Measurements from ENCODE around the gene TAF11L11.
"Not testable (repeated sequence)": the region's sequence is repeated elsewhere in the genome, so short reads cannot be mapped to it uniquely, and the experiment has no call there.

Gene TAF11L11

DNA sequence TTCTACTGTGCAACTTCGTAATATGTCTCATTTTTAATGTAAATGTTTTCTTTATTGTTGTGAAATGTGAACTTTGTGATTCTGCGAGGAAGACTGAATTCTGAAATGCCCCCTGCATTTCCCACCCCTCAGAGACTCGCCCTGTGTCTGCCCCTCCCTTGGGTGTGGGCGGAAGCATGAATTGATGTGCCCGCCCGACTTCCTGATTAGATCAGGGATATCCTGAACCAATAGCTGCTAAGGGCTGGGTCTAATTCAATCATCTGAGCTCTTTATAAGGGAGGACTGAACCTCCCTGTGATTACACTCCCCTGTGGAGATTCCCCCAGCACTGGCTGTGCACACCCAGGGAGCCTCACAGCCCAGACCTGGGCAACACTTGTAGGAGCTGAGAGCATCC, at the start of gene TAF11L11:
Gene TAF11L11, plus strand, starts transcription at position 304 of the 400 bp plus-strand sequence.
- H3K9me3 Mint-ChIP-seq: peaks cover 10% of the 10 kb centered on the region
- H3K27ac Mint-ChIP-seq (ENCODE audit: low read depth); ATAC-seq (replicated peaks; ENCODE audit: extremely low read depth, poor library complexity, severe bottlenecking); H3K4me3 Mint-ChIP-seq; H3K27me3 Mint-ChIP-seq; H3K4me1 Mint-ChIP-seq; H3K36me3 Mint-ChIP-seq (ENCODE audit: insufficient read depth); DNase-seq (ENCODE audit: low spot score in 2 of 2): not testable (repeated sequence)

- H3K27me3 Mint-ChIP-seq, H3K4me1 Mint-ChIP-seq, H3K4me3 Mint-ChIP-seq: not testable (repeated sequence)
Measured at GRCh38 chr5:17585658-17586057, 18.3 kb upstream of the TAF11L11 start, which contains the start of gene TAF11L7. TAF11L7 (minus strand) TSS chr5:17585758.

GRCh38 chr5:17590860-17591259, 13.1 kb upstream of the TAF11L11 start, which contains the start of gene TAF11L8:
TAF11L8 (minus strand) TSS chr5:17590960.
- H3K9me3 Mint-ChIP-seq; H3K4me1 Mint-ChIP-seq; H3K27me3 Mint-ChIP-seq; H3K27ac Mint-ChIP-seq (ENCODE audit: low read depth); H3K4me3 Mint-ChIP-seq; DNase-seq (ENCODE audit: low spot score in 2 of 2); H3K36me3 Mint-ChIP-seq (ENCODE audit: insufficient read depth); ATAC-seq (replicated peaks; ENCODE audit: extremely low read depth, poor library complexity, severe bottlenecking): not testable (repeated sequence)

More at GRCh38 chr5:17585658-17586057, 18.3 kb upstream of the TAF11L11 start, which contains the start of gene TAF11L7:
- H3K9me3 Mint-ChIP-seq; DNase-seq (ENCODE audit: low spot score in 2 of 2); H3K36me3 Mint-ChIP-seq (ENCODE audit: insufficient read depth); H3K27ac Mint-ChIP-seq (ENCODE audit: low read depth); ATAC-seq (replicated peaks; ENCODE audit: extremely low read depth, poor library complexity, severe bottlenecking): not testable (repeated sequence)

- not testable (repeated sequence) for ATAC-seq (replicated peaks; ENCODE audit: extremely low read depth, poor library complexity, severe bottlenecking); H3K27ac Mint-ChIP-seq (ENCODE audit: low read depth)
Measured at GRCh38 chr5:17594255-17594654, 9.7 kb upstream of the TAF11L11 start, which contains the start of gene TAF11L9. TAF11L9 (minus strand) TSS chr5:17594394.

DNA sequence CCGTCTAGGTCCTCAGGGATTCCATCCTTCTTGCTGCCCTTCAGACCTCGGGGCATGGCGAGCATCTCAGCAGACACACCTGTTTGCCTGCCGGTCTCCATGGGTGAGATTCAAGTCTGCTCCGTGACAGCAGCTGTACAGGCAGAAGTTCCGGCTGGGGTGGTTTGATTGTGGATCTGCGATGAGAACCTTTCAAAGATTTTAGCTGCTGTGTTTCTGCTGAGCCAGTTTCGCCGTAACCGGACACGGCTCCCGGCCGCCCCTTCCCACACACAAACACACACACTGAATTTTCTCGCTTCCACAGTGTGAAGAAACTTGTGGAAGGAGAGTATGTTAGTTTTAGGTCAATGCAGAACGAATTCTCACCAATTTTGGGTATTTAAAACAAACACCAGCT, 6.3 kb upstream of the TAF11L11 start, which contains the start of gene TAF11L10:
Gene TAF11L10, minus strand, starts transcription at position 101 of the 400 bp plus-strand sequence.
- H3K4me1 Mint-ChIP-seq; ATAC-seq (replicated peaks; ENCODE audit: extremely low read depth, poor library complexity, severe bottlenecking); H3K27ac Mint-ChIP-seq (ENCODE audit: low read depth): not testable (repeated sequence)

More at GRCh38 chr5:17594255-17594654, 9.7 kb upstream of the TAF11L11 start, which contains the start of gene TAF11L9:
- H3K4me1 Mint-ChIP-seq; H3K4me3 Mint-ChIP-seq; DNase-seq (ENCODE audit: low spot score in 2 of 2); H3K9me3 Mint-ChIP-seq; H3K27me3 Mint-ChIP-seq; H3K36me3 Mint-ChIP-seq (ENCODE audit: insufficient read depth): not testable (repeated sequence)

DNA sequence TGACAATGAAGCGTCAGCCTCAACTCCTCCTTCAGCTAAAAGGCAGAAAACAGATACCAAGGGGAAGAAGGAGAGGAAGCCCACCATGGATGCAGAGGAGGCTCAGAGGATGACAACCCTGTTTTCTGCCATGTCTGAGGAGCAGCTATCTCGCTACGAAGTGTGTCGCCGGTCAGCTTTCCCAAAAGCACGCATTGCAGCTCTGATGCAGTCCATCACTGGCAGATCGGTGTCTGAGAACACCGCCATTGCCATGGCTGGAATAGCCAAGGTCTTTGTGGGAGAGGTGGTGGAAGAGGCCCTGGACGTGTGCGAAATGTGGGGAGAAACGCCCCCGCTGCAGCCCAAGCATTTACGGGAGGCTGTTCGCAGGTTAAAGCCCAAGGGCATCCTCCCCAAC, 968 bp downstream of the TAF11L11 start:
- no peaks in the 10 kb centered on the region for H3K36me3 Mint-ChIP-seq (ENCODE audit: insufficient read depth)
- no peaks in the 10 kb centered on the region for H3K27me3 Mint-ChIP-seq
- DNase-seq (ENCODE audit: low spot score in 2 of 2): no peak
- no peak overlapping the region for H3K27ac Mint-ChIP-seq (ENCODE audit: low read depth)
- H3K9me3 Mint-ChIP-seq: peaks cover 10% of the 10 kb centered on the region
- H3K4me1 Mint-ChIP-seq: no peaks in the 10 kb centered on the region
- no peak overlapping the region for H3K4me3 Mint-ChIP-seq
- no peak for ATAC-seq (replicated peaks; ENCODE audit: extremely low read depth, poor library complexity, severe bottlenecking)

More for the DNA sequence above, 6.3 kb upstream of the TAF11L11 start, which contains the start of gene TAF11L10:
- H3K36me3 Mint-ChIP-seq (ENCODE audit: insufficient read depth); H3K4me3 Mint-ChIP-seq; DNase-seq (ENCODE audit: low spot score in 2 of 2); H3K9me3 Mint-ChIP-seq; H3K27me3 Mint-ChIP-seq: not testable (repeated sequence)

DNA sequence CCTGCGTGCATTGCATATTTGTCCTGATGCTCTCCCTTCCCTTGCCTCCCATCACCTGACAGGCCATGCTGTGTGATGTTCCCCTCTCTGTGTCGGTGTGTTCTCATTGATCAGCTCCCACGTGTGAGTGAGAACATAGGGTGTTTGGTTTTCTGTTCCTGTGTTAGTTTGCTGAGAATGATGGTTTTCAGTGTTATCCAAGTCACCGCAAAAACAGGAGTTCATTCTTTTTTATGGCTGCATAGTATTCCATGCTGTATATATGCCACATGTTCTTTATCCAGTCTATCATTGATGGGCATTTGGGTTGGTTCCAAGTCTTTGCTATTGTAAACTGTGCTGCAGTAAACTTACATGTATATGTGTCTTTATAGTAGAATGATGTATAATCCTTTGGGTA, 3.5 kb downstream of the TAF11L11 start:
- H3K4me3 Mint-ChIP-seq; ATAC-seq (replicated peaks; ENCODE audit: extremely low read depth, poor library complexity, severe bottlenecking); H3K27me3 Mint-ChIP-seq; H3K27ac Mint-ChIP-seq (ENCODE audit: low read depth); DNase-seq (ENCODE audit: low spot score in 2 of 2); H3K4me1 Mint-ChIP-seq; H3K36me3 Mint-ChIP-seq (ENCODE audit: insufficient read depth): not testable (repeated sequence)
- peaks cover 10% of the 10 kb centered on the region for H3K9me3 Mint-ChIP-seq

- H3K9me3 Mint-ChIP-seq; H3K27me3 Mint-ChIP-seq; ATAC-seq (replicated peaks; ENCODE audit: extremely low read depth, poor library complexity, severe bottlenecking); DNase-seq (ENCODE audit: low spot score in 2 of 2); H3K4me3 Mint-ChIP-seq; H3K27ac Mint-ChIP-seq (ENCODE audit: low read depth); H3K36me3 Mint-ChIP-seq (ENCODE audit: insufficient read depth); H3K4me1 Mint-ChIP-seq: not testable (repeated sequence)
Measured at GRCh38 chr5:17610092-17610491, 6.1 kb downstream of the TAF11L11 start, which contains the start of gene TAF11L12. TAF11L12 (plus strand) TSS chr5:17610392.

GRCh38 chr5:17614872-17615605, 11.1 kb downstream of the TAF11L11 start:
- Mint-ChIP-seq H3K4me1 (no peaks in the 10 kb centered on the region), H3K27me3 (no peaks in the 10 kb centered on the region), H3K4me3 (no peak overlapping the region), H3K9me3 (peaks cover 5% of the 10 kb centered on the region), H3K36me3 (ENCODE audit: insufficient read depth) (no peaks in the 10 kb centered on the region), H3K27ac (ENCODE audit: low read depth) (no peak overlapping the region)
- DNase-seq (ENCODE audit: low spot score in 2 of 2): no peak
- ATAC-seq (replicated peaks; ENCODE audit: extremely low read depth, poor library complexity, severe bottlenecking): no peak

GRCh38 chr5:17619354-17619753, 15.4 kb downstream of the TAF11L11 start:
- no peak overlapping the region for H3K27ac Mint-ChIP-seq (ENCODE audit: low read depth)
- H3K27me3 Mint-ChIP-seq: no peaks in the 10 kb centered on the region
- no peak for ATAC-seq (replicated peaks; ENCODE audit: extremely low read depth, poor library complexity, severe bottlenecking)
- no peak overlapping the region for H3K4me3 Mint-ChIP-seq
- no peaks in the 10 kb centered on the region for H3K36me3 Mint-ChIP-seq (ENCODE audit: insufficient read depth)
- DNase-seq (ENCODE audit: low spot score in 2 of 2): no peak
- H3K9me3 Mint-ChIP-seq: peaks cover 4% of the 10 kb centered on the region
- no peaks in the 10 kb centered on the region for H3K4me1 Mint-ChIP-seq

DNA sequence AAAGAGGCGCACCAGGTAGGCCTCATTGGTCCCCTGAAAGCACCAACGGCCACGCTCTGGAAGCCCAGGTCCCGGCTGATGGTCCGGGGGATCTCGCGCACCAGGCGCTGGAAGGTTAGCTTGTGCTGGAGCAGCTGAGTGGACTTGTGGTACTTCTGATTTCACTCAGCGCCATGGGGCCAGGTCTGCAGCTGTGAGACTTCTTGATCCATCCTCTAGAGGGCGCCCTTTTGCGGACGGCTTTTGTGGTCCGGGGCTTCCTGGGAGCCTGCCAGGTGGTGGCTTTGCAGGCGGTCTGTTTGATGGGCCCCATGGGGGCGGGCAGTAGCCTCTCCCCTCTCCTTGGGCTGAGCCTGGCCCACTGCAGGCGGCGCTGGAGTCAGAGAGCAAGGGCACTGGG, 16.6 kb downstream of the TAF11L11 start:
- Mint-ChIP-seq H3K4me1 (no peaks in the 10 kb centered on the region), H3K9me3 (peaks cover 6% of the 10 kb centered on the region), H3K36me3 (ENCODE audit: insufficient read depth) (no peaks in the 10 kb centered on the region), H3K4me3 (no peak overlapping the region), H3K27me3 (no peaks in the 10 kb centered on the region), H3K27ac (ENCODE audit: low read depth) (no peak overlapping the region)
- ATAC-seq (replicated peaks; ENCODE audit: extremely low read depth, poor library complexity, severe bottlenecking) (no peak), DNase-seq (ENCODE audit: low spot score in 2 of 2) (no peak)

- Mint-ChIP-seq H3K4me3 (no peak overlapping the region), H3K27me3 (no peaks in the 10 kb centered on the region), H3K4me1 (no peaks in the 10 kb centered on the region), H3K27ac (ENCODE audit: low read depth) (no peak overlapping the region), H3K9me3 (peaks cover 11% of the 10 kb centered on the region), H3K36me3 (ENCODE audit: insufficient read depth) (no peaks in the 10 kb centered on the region)
- ATAC-seq (replicated peaks; ENCODE audit: extremely low read depth, poor library complexity, severe bottlenecking): no peak
- no peak for DNase-seq (ENCODE audit: low spot score in 2 of 2)
Measured at GRCh38 chr5:17625686-17626085, 21.7 kb downstream of the TAF11L11 start.

DNA sequence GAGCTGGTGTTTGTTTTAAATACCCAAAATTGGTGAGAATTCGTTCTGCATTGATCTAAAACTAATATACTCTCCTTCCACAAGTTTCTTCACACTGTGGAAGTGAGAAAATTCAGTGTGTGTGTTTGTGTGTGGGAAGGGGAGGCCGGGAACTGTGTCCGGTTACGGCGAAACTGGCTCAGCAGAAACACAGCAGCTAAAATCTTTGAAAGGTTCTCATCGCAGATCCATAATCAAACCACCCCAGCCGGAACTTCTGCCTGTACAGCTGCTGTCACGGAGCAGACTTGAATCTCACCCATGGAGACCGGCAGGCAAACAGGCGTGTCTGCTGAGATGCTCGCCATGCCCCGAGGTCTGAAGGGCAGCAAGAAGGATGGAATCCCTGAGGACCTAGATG, 27.8 kb downstream of the TAF11L11 start, which contains the start of gene TAF11L13:
Gene TAF11L13, plus strand, starts transcription at position 301 of the 400 bp plus-strand sequence.
- not testable (repeated sequence) for H3K4me3 Mint-ChIP-seq; ATAC-seq (replicated peaks; ENCODE audit: extremely low read depth, poor library complexity, severe bottlenecking); H3K27ac Mint-ChIP-seq (ENCODE audit: low read depth); H3K4me1 Mint-ChIP-seq; H3K27me3 Mint-ChIP-seq; DNase-seq (ENCODE audit: low spot score in 2 of 2); H3K36me3 Mint-ChIP-seq (ENCODE audit: insufficient read depth); H3K9me3 Mint-ChIP-seq
